Endodermal cell (in vitro differentiated cells): ENCODE results near the gene CROCC. TPM values are rescaled to one million over a fixed set of nuclear protein-coding genes. Genes with fewer than 3 reads are reported as not detected.

ENCODE experiments used
- DNase-seq: peaks from one replicate; pipeline ENCODE4 v3.0.0-alpha.2; 2017
- H3K27ac ChIP-seq: 2 replicates; pipeline ENCODE4 v1.5.1; 2013; ENCODE audit warnings: mild to moderate bottlenecking, low read depth, low read length, moderate library complexity
- H3K27me3 ChIP-seq: 2 replicates; pipeline ENCODE4 v1.6.1; 2013; ENCODE audit warnings: mild to moderate bottlenecking, low read length, moderate library complexity; ENCODE audit not compliant: insufficient read depth, control insufficient read depth, poor library complexity, severe bottlenecking
- H3K36me3 ChIP-seq: 2 replicates; pipeline ENCODE4 v1.7.0; 2013; ENCODE audit warnings: mild to moderate bottlenecking, low read length, moderate library complexity; ENCODE audit not compliant: control insufficient read depth, insufficient read depth
- H3K4me1 ChIP-seq: one replicate; pipeline ENCODE4 v1.7.0; 2013; ENCODE audit warnings: low read length; ENCODE audit not compliant: control insufficient read depth, insufficient read depth
- H3K4me3 ChIP-seq: 2 replicates; pipeline ENCODE4 v1.5.1; 2013; ENCODE audit warnings: mild to moderate bottlenecking, low read length, moderate library complexity
- H3K9ac ChIP-seq: 2 replicates; pipeline ENCODE4 v1.6.1; 2013; ENCODE audit warnings: mild to moderate bottlenecking, low read length, moderate library complexity; ENCODE audit not compliant: poor library complexity, severe bottlenecking; ENCODE audit errors: extremely low read depth
- H3K9me3 ChIP-seq: 2 replicates; pipeline ENCODE4 v1.6.1; 2013; ENCODE audit warnings: mild to moderate bottlenecking, low read length, moderate library complexity; ENCODE audit not compliant: control insufficient read depth
- H3K27ac Mint-ChIP-seq: 2 replicates; pipeline ENCODE4 v1.8.0; 2020; ENCODE audit warnings: mixed read lengths
- H3K27me3 Mint-ChIP-seq: 2 replicates; pipeline ENCODE4 v1.8.0; 2021; ENCODE audit warnings: mild to moderate bottlenecking, mixed read lengths; ENCODE audit not compliant: insufficient read depth
- H3K36me3 Mint-ChIP-seq: 2 replicates; pipeline ENCODE4 v1.8.0; 2020; ENCODE audit warnings: low read depth, mixed read lengths
- H3K4me1 Mint-ChIP-seq: 2 replicates; pipeline ENCODE4 v1.8.0; 2020; ENCODE audit warnings: mixed read lengths
- H3K4me3 Mint-ChIP-seq: 2 replicates; pipeline ENCODE4 v1.8.0; 2020; ENCODE audit warnings: mild to moderate bottlenecking, moderate library complexity, mixed read lengths
- H3K9me3 Mint-ChIP-seq: 2 replicates; pipeline ENCODE4 v1.8.0; 2020; ENCODE audit warnings: mild to moderate bottlenecking, mixed read lengths
- WGBS, 2 experiments: methylation state at CpG; one replicate each; pipeline versions ENCODE4 v1.1.5 to v1.1.7; 2013; ENCODE audit warnings: missing lambda C conversion rate in 2 of 2, mixed read lengths in 1 of 2; ENCODE audit not compliant: insufficient coverage in 1 of 2, insufficient read length in 1 of 2; 5-methylcytosine and 5-hydroxymethylcytosine counted together
- total RNA-seq, 2 donors: library from RNA; stranded (reverse); fragmentation: NEBNext Ultra II Directional in 1 of 2; extraction: Animal tissue kit (Norgen Biotek cat#: 25700) in 1 of 2; gene quantifications; 2 replicates in 1 of 2; 3 replicates in 1 of 2; pipeline ENCODE4 v1.2.1, GENCODE V29; 2021
- TF ChIP-seq, protein P1 (sequence below): fragments of 200-600 bp; sonication (generic); conservative IDR thresholded peaks from 2 replicates; pipeline ENCODE4 v1.5.0; 2021; ENCODE audit warnings: antibody characterized with exemption, mild to moderate bottlenecking

Gene CROCC
- total RNA-seq, 2 donors from 2014 or later: 58.4 to 61.8 TPM

DNA sequence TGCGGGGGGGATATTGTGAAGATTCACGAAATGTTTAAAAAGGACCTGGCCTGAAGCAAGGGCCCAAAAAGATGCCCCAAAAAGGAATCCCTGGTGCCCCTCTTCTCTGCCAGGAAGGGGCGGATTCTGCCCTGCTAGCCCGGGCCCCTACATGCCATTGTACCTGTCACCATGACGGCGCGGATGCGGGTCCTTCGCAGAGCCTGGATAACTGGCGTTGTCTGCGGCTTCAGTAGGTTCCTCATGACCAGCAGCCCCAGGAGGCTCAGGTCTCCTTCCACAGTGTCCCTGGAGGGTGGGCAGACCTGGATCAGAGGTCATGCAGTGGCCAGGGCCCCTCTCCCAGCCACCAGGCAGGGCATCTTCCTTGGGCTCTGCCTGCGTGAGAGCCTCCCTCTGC is 69.8 kb downstream of the CROCC start:
- Histone ChIP-seq H3K27me3 (no peaks in the 10 kb centered on the region), H3K36me3 (peaks cover 2% of the 10 kb centered on the region), H3K9ac (no peak overlapping the region), H3K4me1 (no peaks in the 10 kb centered on the region), H3K9me3 (no peaks in the 10 kb centered on the region), H3K4me3 (no peak overlapping the region), H3K27ac (no peak overlapping the region)
- 95 to 100% methylated on average over 4 to 12 of the region's 12 CpGs for WGBS, 2 experiments
- H3K9me3 Mint-ChIP-seq: no peaks in the 10 kb centered on the region
- TF ChIP-seq, protein P1, sequence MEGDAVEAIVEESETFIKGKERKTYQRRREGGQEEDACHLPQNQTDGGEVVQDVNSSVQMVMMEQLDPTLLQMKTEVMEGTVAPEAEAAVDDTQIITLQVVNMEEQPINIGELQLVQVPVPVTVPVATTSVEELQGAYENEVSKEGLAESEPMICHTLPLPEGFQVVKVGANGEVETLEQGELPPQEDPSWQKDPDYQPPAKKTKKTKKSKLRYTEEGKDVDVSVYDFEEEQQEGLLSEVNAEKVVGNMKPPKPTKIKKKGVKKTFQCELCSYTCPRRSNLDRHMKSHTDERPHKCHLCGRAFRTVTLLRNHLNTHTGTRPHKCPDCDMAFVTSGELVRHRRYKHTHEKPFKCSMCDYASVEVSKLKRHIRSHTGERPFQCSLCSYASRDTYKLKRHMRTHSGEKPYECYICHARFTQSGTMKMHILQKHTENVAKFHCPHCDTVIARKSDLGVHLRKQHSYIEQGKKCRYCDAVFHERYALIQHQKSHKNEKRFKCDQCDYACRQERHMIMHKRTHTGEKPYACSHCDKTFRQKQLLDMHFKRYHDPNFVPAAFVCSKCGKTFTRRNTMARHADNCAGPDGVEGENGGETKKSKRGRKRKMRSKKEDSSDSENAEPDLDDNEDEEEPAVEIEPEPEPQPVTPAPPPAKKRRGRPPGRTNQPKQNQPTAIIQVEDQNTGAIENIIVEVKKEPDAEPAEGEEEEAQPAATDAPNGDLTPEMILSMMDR: no peak
- DNase-seq: no peak
- H3K27ac Mint-ChIP-seq: no peak overlapping the region
- H3K27me3 Mint-ChIP-seq: no peaks in the 10 kb centered on the region
- H3K4me1 Mint-ChIP-seq: no peaks in the 10 kb centered on the region
- no peak overlapping the region for H3K4me3 Mint-ChIP-seq
- peaks cover 22% of the 10 kb centered on the region for H3K36me3 Mint-ChIP-seq

DNA sequence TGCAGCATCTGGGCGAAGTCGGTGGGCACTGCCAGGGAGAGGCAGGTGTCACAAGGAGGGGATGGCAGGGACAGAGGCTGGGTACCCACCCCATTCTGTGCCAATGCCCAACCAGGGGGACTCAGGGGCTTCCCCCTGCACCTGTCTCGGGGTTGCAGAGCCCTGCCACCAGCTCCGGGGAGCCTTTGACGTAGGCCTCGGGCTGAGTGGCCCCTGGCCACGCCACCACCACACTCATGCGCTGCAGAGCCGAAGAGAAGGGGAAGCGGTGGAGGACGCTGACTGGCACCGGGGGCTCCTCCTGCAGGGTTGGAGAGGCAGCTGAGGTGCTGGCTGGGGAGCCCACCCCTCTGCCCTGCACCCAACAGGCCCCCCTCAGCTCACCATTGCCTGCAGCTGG is 70.4 kb downstream of the CROCC start:
- DNase-seq: no peak
- H3K9ac ChIP-seq: no peak overlapping the region
- Mint-ChIP-seq H3K4me1 (no peaks in the 10 kb centered on the region), H3K9me3 (no peaks in the 10 kb centered on the region), H3K27me3 (no peaks in the 10 kb centered on the region), H3K27ac (no peak overlapping the region), H3K36me3 (peaks cover 18% of the 10 kb centered on the region), H3K4me3 (no peak overlapping the region)
- TF ChIP-seq, protein P1: no peak
- H3K4me1 ChIP-seq: no peaks in the 10 kb centered on the region
- H3K27me3 ChIP-seq: no peaks in the 10 kb centered on the region
- no peak overlapping the region for H3K27ac ChIP-seq
- H3K36me3 ChIP-seq: peaks cover 2% of the 10 kb centered on the region
- no peaks in the 10 kb centered on the region for H3K9me3 ChIP-seq
- H3K4me3 ChIP-seq: no peak overlapping the region
- 95 to 99% methylated on average over 12 of the region's 12 CpGs for WGBS, 2 experiments

DNA sequence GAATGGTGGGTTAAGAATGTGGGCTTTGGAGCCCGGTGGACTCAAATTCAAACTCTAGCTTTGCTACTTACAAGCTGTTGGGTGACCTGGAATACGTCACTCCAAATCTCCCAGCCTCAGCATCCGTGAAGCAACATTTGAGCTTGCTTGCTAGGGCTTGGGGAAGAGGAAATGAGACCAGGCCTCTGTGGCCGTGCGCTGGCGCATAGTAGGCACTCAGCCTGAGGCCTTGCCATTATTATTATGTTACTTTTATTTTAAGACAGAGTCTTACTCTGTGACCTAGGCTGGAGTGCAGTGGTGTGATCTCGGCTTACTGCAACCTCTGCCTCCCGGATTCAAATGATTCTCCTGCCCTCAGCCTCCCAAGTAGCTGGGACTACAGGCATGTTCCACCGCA is 70.9 kb downstream of the CROCC start:
- no peak overlapping the region for H3K4me3 Mint-ChIP-seq
- H3K27me3 Mint-ChIP-seq: no peaks in the 10 kb centered on the region
- H3K36me3 Mint-ChIP-seq: peaks cover 14% of the 10 kb centered on the region
- no peak overlapping the region for H3K27ac Mint-ChIP-seq
- TF ChIP-seq, protein P1: no peak
- 91 to 96% methylated on average over 6 to 9 of the region's 9 CpGs for WGBS, 2 experiments
- H3K27ac ChIP-seq: no peak overlapping the region
- H3K27me3 ChIP-seq: no peaks in the 10 kb centered on the region
- no peaks in the 10 kb centered on the region for H3K4me1 ChIP-seq
- H3K9me3 Mint-ChIP-seq: no peaks in the 10 kb centered on the region
- H3K36me3 ChIP-seq: no peaks in the 10 kb centered on the region
- H3K4me1 Mint-ChIP-seq: no peaks in the 10 kb centered on the region
- H3K9ac ChIP-seq: no peak overlapping the region
- H3K9me3 ChIP-seq: no peaks in the 10 kb centered on the region
- no peak overlapping the region for H3K4me3 ChIP-seq
- DNase-seq: no peak
